PC-9 (cell line): ENCODE results near the gene IRAK1.

Source experiments
- EZH2 ChIP-seq: fragments of 200-600 bp; sonication (generic); IDR thresholded peaks from 2 replicates; pipeline ENCODE4 v1.8.0; 2017; ENCODE audit warnings: antibody characterized with exemption, low read depth
- TF ChIP-seq, protein P1 (sequence below): fragments of 200-600 bp; sonication (generic); conservative IDR thresholded peaks from 2 replicates; pipeline ENCODE4 v1.6.1; 2017; ENCODE audit warnings: mixed run types, antibody characterized with exemption, mild to moderate bottlenecking, moderate library complexity

DNA sequence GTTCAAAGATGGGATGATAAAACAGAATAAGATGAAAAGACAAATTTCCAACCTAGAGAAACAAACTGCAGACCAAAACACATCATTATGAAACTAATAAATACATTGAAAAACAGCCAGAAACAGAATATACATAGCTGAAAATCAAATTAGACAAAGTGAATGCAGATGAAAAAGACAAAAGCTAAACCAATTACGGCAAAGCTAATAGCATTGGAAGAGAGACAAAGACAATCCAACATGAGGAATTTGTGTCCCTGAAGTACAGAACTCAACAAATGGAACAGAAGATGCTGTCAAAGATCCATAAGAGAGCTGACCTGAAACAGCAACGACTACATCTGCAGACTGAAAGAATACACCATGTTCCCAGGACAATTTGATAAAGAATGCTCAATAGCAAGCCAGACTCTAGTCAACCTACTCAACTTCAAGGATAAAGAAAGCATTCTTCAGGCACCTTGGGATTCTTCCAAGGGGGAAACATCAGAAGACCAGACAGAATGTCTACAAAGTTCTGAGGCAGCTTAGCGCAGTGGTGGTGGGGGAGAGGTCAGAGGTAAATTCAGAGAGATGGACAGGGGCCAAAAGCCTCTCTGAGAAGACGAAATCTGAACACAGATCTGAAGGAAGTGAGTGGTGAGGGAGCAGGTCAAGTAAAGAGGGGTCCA lies 27.4 kb upstream of the IRAK1 start:
- TF ChIP-seq, protein P1, sequence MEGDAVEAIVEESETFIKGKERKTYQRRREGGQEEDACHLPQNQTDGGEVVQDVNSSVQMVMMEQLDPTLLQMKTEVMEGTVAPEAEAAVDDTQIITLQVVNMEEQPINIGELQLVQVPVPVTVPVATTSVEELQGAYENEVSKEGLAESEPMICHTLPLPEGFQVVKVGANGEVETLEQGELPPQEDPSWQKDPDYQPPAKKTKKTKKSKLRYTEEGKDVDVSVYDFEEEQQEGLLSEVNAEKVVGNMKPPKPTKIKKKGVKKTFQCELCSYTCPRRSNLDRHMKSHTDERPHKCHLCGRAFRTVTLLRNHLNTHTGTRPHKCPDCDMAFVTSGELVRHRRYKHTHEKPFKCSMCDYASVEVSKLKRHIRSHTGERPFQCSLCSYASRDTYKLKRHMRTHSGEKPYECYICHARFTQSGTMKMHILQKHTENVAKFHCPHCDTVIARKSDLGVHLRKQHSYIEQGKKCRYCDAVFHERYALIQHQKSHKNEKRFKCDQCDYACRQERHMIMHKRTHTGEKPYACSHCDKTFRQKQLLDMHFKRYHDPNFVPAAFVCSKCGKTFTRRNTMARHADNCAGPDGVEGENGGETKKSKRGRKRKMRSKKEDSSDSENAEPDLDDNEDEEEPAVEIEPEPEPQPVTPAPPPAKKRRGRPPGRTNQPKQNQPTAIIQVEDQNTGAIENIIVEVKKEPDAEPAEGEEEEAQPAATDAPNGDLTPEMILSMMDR, result no peak
- no peak for TF ChIP-seq EZH2
